ENCODE results near the gene GRIN2A. TPM values are rescaled to one million over a fixed set of nuclear protein-coding genes. Genes with fewer than 3 reads are reported as not detected.

GRIN2A gene
- total and polyA plus RNA-seq, 2 donors (not counting 1 experiment from before 2014, with no cell fraction given) = 0.44 TPM; not detected in 1

- ChIA-PET CTCF (no interaction called here), POLR2A (no interaction called here)
- WGBS (ENCODE audit: insufficient coverage) = 50% methylated on average over 2 of the region's 7 CpGs
- H3K4me1 ChIP-seq (ENCODE audit: control insufficient read depth in 2 of 2, insufficient read depth in 2 of 2, low read length in 2 of 2) = no peaks in the 10 kb centered on the region
- no peak overlapping the region for H2AFZ ChIP-seq (ENCODE audit: insufficient read depth, low read depth, low read length, poor library complexity, severe bottlenecking)
- no peak overlapping the region for H3K4me3 Mint-ChIP-seq
- peaks cover 0 to 2% (median 0%) of the 10 kb centered on the region in 4 experiments for H3K27me3 ChIP-seq (replicated peaks in 1 of 4; ENCODE audit: control extremely low read depth in 1 of 4, control insufficient read depth in 3 of 4, insufficient read depth in 4 of 4, low read length in 3 of 4)
- DNase-seq = no peak
- no peak overlapping the region for H3K4me3 ChIP-seq (ENCODE audit: control extremely low read depth in 1 of 5, extremely low read depth in 1 of 5, insufficient read depth in 1 of 5, low read depth in 2 of 5, low read length in 4 of 5)
- H3K9me3 ChIP-seq (ENCODE audit: control extremely low read depth in 1 of 3, control insufficient read depth in 2 of 3, insufficient read depth in 1 of 3, low read length in 2 of 3) = no peaks in the 10 kb centered on the region
- ATAC-seq (ENCODE audit: low read depth) = no peak
- intact Hi-C loops (cut with micrococcal nuclease) = no loop called here
- H3K27ac Mint-ChIP-seq = no peak overlapping the region
- H4K20me1 ChIP-seq (ENCODE audit: control insufficient read depth, insufficient read depth, low read length, poor library complexity, severe bottlenecking) = no peaks in the 10 kb centered on the region
- H3K27me3 Mint-ChIP-seq = peaks cover 34% of the 10 kb centered on the region
- TF ChIP-seq EZH2 (IDR thresholded peaks at IDR 0.05; ENCODE audit: borderline replicate concordance, insufficient read depth, low read depth, low read length, poor library complexity, severe bottlenecking) (no peak), CTCF (IDR thresholded peaks at IDR 0.05) (no peak)
- H3K4me1 Mint-ChIP-seq = no peaks in the 10 kb centered on the region
- H3K79me2 ChIP-seq (ENCODE audit: control insufficient read depth, insufficient read depth, low read length) = no peaks in the 10 kb centered on the region
- no peaks in the 10 kb centered on the region for H3K36me3 ChIP-seq (replicated peaks in 1 of 2; ENCODE audit: control extremely low read depth in 1 of 2, control insufficient read depth in 1 of 2, extremely low read depth in 1 of 2, insufficient read depth in 2 of 2, low read length in 1 of 2)
- no peak overlapping the region for H3K27ac ChIP-seq (ENCODE audit: low read length in 2 of 2)
- H3K9me3 Mint-ChIP-seq (ENCODE audit: insufficient read depth) = no peaks in the 10 kb centered on the region
- no peak overlapping the region for H3K4me2 ChIP-seq (replicated peaks; ENCODE audit: low read depth, low read length, poor library complexity, severe bottlenecking)
- no peak overlapping the region for H3K9ac ChIP-seq (ENCODE audit: low read length)
Measured at GRCh38 chr16:10088380-10088793, 93.8 kb downstream of the GRIN2A start.

- Histone ChIP-seq H3K9ac (ENCODE audit: low read length) (no peak overlapping the region), H3K36me3 (replicated peaks in 1 of 2; ENCODE audit: control extremely low read depth in 1 of 2, control insufficient read depth in 1 of 2, extremely low read depth in 1 of 2, insufficient read depth in 2 of 2, low read length in 1 of 2) (no peaks in the 10 kb centered on the region), H3K4me3 (ENCODE audit: control extremely low read depth in 1 of 5, extremely low read depth in 1 of 5, insufficient read depth in 1 of 5, low read depth in 2 of 5, low read length in 4 of 5) (no peak overlapping the region), H3K9me3 (ENCODE audit: control extremely low read depth in 1 of 3, control insufficient read depth in 2 of 3, insufficient read depth in 1 of 3, low read length in 2 of 3) (no peaks in the 10 kb centered on the region), H3K79me2 (ENCODE audit: control insufficient read depth, insufficient read depth, low read length) (no peaks in the 10 kb centered on the region), H2AFZ (ENCODE audit: insufficient read depth, low read depth, low read length, poor library complexity, severe bottlenecking) (no peak overlapping the region), H3K27me3 (replicated peaks in 1 of 4; ENCODE audit: control extremely low read depth in 1 of 4, control insufficient read depth in 3 of 4, insufficient read depth in 4 of 4, low read length in 3 of 4) (peaks cover 0 to 2% (median 0%) of the 10 kb centered on the region in 4 experiments), H4K20me1 (ENCODE audit: control insufficient read depth, insufficient read depth, low read length, poor library complexity, severe bottlenecking) (no peaks in the 10 kb centered on the region), H3K4me1 (ENCODE audit: control insufficient read depth in 2 of 2, insufficient read depth in 2 of 2, low read length in 2 of 2) (no peaks in the 10 kb centered on the region), H3K4me2 (replicated peaks; ENCODE audit: low read depth, low read length, poor library complexity, severe bottlenecking) (no peak overlapping the region), H3K27ac (ENCODE audit: low read length in 2 of 2) (no peak overlapping the region)
- CTCF ChIA-PET = no interaction called here
- H3K9me3 Mint-ChIP-seq (ENCODE audit: insufficient read depth) = no peaks in the 10 kb centered on the region
- no peaks in the 10 kb centered on the region for H3K4me1 Mint-ChIP-seq
- peaks cover 34% of the 10 kb centered on the region for H3K27me3 Mint-ChIP-seq
- intact Hi-C loops (cut with micrococcal nuclease) = no loop called here
- H3K4me3 Mint-ChIP-seq = no peak overlapping the region
- TF ChIP-seq CTCF (IDR thresholded peaks at IDR 0.05) = no peak
- TF ChIP-seq EZH2 (IDR thresholded peaks at IDR 0.05; ENCODE audit: borderline replicate concordance, insufficient read depth, low read depth, low read length, poor library complexity, severe bottlenecking) = no peak
- POLR2A ChIA-PET = no interaction called here
- ATAC-seq (ENCODE audit: low read depth) = no peak
- DNase-seq = no peak
- H3K27ac Mint-ChIP-seq = no peak overlapping the region
- 100% methylated on average over 1 of the region's 4 CpGs for WGBS (ENCODE audit: insufficient coverage)
Measured at GRCh38 chr16:10087151-10087550, 95.1 kb downstream of the GRIN2A start.
